G401 (cell line): ENCODE measurements around the gene PLCB2. TPM values are rescaled to one million over a fixed set of nuclear protein-coding genes. Genes with fewer than 3 reads are reported as not detected.
A peak's percentile ranks its signal among the peaks of the same experiment; 100 is the strongest.

ENCODE experiments used
- DNase-seq: peaks from one replicate; pipeline ENCODE4 v3.0.0-alpha.2; 2015; ENCODE audit warnings: low spot score
- in situ Hi-C: cut with HindIII; loops from 2 replicates; pipeline ENCODE4 v1.10.0; 2016; ENCODE audit warnings: low sequenced_read_pairs, mixed read lengths
- total RNA-seq: library from RNA; depleted of rRNA; stranded (reverse); fragments of >200 nt; shearing (Covaris generic); gene quantifications from 2 replicates; pipeline ENCODE4 v1.2.3, GENCODE V29; 2014

Gene PLCB2
- total RNA-seq, 1 experiment from 2014 or later: 145 TPM

GRCh38 chr15:40247406-40247971 lies 60.2 kb downstream of the PLCB2 start:
- no peak for DNase-seq
- in situ Hi-C loops: no loop called here

- in situ Hi-C loops: no loop called here
- DNase-seq: no peak
Measured at GRCh38 chr15:40246496-40247280, 61.0 kb downstream of the PLCB2 start.

GRCh38 chr15:40245666-40246450 lies 61.9 kb downstream of the PLCB2 start:
- in situ Hi-C loops: no loop called here
- DNase-seq: no peak

GRCh38 chr15:40244961-40245523 lies 62.7 kb downstream of the PLCB2 start:
- no peak for DNase-seq
- in situ Hi-C loops: no loop called here

- no peak for DNase-seq
- in situ Hi-C loops: no loop called here
Measured at GRCh38 chr15:40243126-40243810, 64.5 kb downstream of the PLCB2 start.

DNA sequence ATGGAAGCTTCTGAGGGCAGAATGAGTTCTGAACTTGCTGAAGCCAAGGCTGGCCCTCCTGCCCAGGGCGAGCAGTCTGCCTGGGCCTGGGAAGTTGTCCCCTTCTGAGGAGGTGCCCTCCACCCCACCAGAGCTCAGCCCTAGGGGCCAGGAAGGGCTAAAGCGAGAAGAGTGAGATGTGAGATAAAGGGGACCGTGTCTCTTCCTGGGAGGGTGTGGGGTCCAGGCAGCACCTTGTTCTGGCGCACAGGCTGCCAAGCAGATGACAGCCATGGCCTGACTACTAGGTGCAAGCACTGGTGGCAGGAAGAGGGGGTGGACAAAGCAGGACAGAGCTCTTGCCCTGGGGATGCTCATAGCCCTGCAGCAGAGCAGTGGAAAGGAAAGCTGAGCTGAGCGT lies 65.1 kb downstream of the PLCB2 start:
- DNase-seq: no peak
- in situ Hi-C loops: no loop called here

DNA sequence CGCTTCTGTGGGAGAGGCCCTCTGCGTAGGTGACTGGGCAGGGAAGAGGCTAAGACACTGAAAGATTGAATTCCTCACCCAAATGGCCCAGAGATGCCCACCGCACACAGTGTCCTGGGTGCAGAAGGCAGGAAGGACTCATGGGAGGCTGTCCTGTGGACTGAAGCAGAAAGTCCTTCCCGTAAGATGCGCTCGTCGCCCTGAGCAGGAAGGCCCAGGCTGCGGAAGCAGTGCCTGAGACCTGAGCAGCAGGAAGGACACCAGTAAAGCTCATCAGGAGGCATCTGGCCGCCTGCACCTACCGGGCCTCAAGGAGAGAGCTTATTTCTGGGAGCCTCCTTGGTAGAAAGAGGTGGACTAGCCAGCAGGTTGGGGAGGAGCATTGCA lies 65.5 kb downstream of the PLCB2 start:
- in situ Hi-C loops: no loop called here
- DNase-seq: no peak

DNA sequence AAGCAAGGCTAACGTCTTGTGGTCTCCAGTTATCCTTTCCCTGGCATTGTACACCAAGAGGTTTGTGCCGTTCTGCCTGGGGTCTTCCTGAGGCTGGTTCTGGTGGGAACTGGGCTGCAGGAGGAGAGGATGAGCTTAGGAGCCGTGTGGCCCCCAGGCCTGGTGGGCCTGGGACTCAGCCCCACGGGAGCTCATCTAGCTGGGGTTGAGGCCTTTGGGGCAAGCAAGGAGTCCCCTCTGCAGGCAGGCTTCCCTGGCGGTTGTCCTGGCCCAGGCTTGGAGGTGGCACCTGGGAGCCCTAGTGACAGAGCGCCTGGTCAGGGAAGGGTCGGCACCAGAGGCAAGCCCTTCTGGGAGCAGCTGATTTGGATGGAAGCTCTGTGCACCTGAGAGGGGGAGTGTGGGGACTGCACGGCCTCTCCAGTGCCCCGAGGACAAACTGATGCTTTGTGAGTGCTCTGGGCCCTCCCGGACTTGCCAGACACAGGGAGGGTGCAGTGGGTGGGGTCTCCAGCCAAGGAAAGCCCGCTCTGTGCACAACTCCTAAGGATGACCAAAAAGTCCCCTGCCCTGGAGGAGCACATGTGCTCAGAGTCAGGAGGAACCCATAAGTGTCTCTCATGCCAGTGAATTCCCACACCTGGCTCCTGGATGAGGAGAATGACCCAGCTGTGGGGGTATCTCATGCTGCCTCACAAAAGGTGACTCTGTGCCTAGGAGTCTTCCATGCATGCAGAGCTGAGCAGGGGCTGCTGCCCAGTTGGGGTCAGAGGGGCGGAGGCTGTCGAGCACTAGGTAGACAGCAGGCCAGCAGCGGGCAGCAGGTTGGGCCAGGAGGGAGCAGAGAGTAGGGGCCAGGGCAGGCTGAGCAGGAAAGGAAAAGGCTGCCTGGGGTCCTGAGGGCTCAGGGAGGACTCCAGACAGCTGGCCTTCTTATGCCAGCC lies 66.2 kb downstream of the PLCB2 start:
- in situ Hi-C loops: no loop called here
- DNase-seq: no peak

- in situ Hi-C loops: no loop called here
- no peak for DNase-seq
Measured at GRCh38 chr15:40240619-40241221, 67.0 kb downstream of the PLCB2 start.

DNA sequence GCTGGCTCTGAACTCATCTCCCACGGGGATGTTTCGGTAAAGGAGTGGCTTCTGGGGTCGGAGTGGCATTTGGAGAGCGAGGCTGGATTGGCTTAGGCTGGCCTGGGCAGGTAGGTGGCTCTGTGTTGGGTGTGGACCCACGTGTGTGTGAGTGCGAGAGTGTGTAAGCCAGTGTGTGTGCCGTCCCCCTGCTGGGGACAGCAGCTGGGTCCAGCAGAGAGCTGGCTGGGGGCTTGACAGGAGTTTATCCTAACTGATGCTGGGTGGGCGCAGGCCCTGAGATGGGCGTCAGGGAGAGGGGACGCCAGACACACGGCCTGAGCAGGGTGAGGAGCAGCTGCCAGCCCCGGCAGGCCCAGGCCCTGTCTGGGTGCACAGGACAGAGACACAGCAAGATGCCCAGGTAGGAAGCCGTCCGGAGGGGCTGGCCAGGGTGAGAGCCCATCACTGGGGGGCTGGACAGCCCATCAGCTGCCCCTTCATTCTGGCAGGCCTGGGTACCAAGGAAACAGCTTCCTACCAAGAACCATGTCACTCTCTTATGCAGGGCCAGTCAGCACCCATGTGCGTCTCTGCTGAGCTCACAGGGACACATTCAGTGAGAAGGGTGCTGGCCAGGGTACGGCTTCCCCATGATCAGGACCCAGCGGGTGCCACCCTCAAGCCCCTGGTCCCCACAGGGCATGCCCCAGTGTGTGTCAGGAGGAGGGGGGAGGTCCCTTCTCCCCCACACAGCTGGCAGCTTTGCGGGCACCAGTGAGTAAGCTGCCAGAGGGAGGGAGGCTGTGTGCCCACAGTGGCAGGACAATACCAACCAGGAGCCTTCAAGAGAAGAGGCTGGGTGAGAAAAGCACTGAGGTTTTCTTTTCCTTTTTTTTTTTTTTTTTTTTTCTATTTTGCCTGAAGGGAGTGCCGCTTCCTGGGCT lies 67.8 kb downstream of the PLCB2 start:
- peak; percentile 56 for DNase-seq

DNA sequence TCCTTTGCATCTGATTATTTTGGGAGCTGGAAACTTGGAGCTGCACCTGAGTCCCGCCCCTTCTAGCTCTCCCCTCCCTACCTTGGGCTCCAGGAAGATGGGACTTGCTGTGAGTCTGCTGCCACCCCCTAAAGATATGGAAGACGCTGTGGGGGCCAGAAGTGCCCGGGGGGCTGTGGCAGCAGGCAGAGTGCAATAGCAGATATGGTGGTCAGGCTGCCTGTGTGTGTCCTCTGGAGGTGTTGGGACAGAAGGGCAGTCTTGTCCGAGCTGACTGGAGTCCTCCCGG lies 68.4 kb downstream of the PLCB2 start:
- DNase-seq: peak; percentile 62
- in situ Hi-C loops: no loop called here

More for the DNA sequence above, 67.8 kb downstream of the PLCB2 start:
- in situ Hi-C loops: no loop called here

DNA sequence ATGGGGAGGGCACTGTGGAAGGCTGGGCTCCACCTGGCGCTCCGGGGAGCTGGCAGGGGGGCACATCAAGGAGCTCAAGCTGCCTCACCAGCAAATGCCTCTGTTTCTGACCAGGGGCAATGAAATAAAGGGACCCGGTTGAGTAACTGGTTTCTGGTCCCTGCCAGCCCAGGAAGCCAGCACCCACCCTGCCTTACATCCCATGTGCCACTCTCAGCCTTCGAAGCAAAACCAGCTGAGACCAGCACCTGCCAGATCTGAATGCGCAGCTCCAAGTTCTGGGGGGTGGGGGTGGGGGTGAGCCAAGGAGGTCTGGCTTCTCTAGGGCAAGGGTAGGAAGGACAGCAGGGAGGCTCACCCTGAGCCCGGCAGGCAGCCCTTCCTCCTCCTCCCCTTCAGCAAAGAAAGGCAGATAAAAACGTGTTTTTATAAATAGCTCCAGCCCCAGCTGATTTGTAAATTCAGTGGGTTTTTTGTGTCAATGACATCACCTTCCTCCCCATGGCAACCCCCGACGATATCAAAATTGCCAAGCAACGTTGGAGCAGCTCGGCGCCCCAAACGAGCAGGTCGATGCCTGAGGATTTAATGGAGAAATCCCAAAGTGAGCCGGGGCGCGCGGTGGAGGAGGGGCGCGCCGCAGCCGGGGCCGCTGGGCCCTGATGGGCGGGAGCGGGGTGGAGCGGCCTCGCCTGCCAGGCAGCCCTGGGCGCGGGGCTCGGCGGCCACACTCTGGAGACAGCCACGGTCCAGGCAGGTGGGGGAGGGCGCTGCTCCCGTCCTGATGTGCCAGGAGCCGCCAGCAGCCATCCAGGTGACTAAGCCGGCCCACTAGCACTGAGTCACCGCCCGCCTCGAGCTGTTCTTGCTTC lies 69.0 kb downstream of the PLCB2 start, which contains the start of gene PAK6:
Gene PAK6 (plus strand): TSS at position 532 of the 872 bp plus-strand sequence. CDS start 25,723 bp downstream, outside the sequence.
- DNase-seq: peak; percentile 57
- in situ Hi-C loops: no loop called here
